ENCODE results near the gene BNC1. TPM values are rescaled to one million over a fixed set of nuclear protein-coding genes. Genes with fewer than 3 reads are reported as not detected.

The BNC1 gene
- total and polyA plus RNA-seq, 2 donors (not counting 1 experiment from before 2014, with no cell fraction given), result 5.7 to 14.2 TPM

- DNase-seq (ENCODE audit: low read depth in 2 of 2), result peak; percentile 97 to 99
- Histone ChIP-seq H3K79me2 (ENCODE audit: control insufficient read depth, insufficient read depth, low read length) (no peaks in the 10 kb centered on the region), H2AFZ (ENCODE audit: low read length) (no peak overlapping the region), H4K20me1 (ENCODE audit: control insufficient read depth, extremely low read depth, insufficient read depth, low read length) (no peaks in the 10 kb centered on the region), H3K27ac (ENCODE audit: insufficient read depth, low read length) (peak overlapping the region; percentile 70), H3K9me3 (ENCODE audit: control insufficient read depth, insufficient read depth, low read depth, low read length) (no peaks in the 10 kb centered on the region), H3K4me1 (ENCODE audit: control insufficient read depth, extremely low read depth, insufficient read depth, low read length) (peaks cover 24% of the 10 kb centered on the region), H3K4me2 (ENCODE audit: extremely low read depth, insufficient read depth, low read length) (peak overlapping the region; percentile 66), H3K4me3 (replicated peaks in 1 of 4; ENCODE audit: control extremely low read depth in 1 of 4, insufficient read depth in 1 of 4, low read depth in 3 of 4, low read length in 4 of 4) (no peak overlapping the region), H3K36me3 (ENCODE audit: control insufficient read depth, insufficient read depth, low read length) (no peaks in the 10 kb centered on the region), H3K27me3 (ENCODE audit: control insufficient read depth, insufficient read depth, low read length) (no peaks in the 10 kb centered on the region), H3K9ac (ENCODE audit: insufficient read depth, low read length) (no peak overlapping the region)
- TF ChIP-seq EZH2 (IDR thresholded peaks at IDR 0.05; ENCODE audit: low read length, missing control alignments), result no peak
- no peak for TF ChIP-seq CTCF (conservative IDR thresholded peaks at IDR 0.05 in 1 of 2, IDR thresholded peaks at IDR 0.05 in 1 of 2; ENCODE audit: low read depth in 1 of 2, low read length in 2 of 2)
Observed at GRCh38 chr15:83287541-83288027, 3.1 kb upstream of the BNC1 start.

- TF ChIP-seq EZH2 (IDR thresholded peaks at IDR 0.05; ENCODE audit: low read length, missing control alignments), result no peak
- TF ChIP-seq CTCF (conservative IDR thresholded peaks at IDR 0.05 in 1 of 2, IDR thresholded peaks at IDR 0.05 in 1 of 2; ENCODE audit: low read depth in 1 of 2, low read length in 2 of 2), result no peak
- peaks cover 4% of the 10 kb centered on the region for H3K79me2 ChIP-seq (ENCODE audit: control insufficient read depth, insufficient read depth, low read length)
- H2AFZ ChIP-seq (ENCODE audit: low read length), result no peak overlapping the region
- no peaks in the 10 kb centered on the region for H3K9me3 ChIP-seq (ENCODE audit: control insufficient read depth, insufficient read depth, low read depth, low read length)
- peak; percentile 58 to 95 for DNase-seq (ENCODE audit: low read depth in 2 of 2)
- peak overlapping the region; percentile 70 for H3K27ac ChIP-seq (ENCODE audit: insufficient read depth, low read length)
- H3K36me3 ChIP-seq (ENCODE audit: control insufficient read depth, insufficient read depth, low read length), result no peaks in the 10 kb centered on the region
- no peak overlapping the region for H3K4me3 ChIP-seq (replicated peaks in 1 of 4; ENCODE audit: control extremely low read depth in 1 of 4, insufficient read depth in 1 of 4, low read depth in 3 of 4, low read length in 4 of 4)
- H3K4me2 ChIP-seq (ENCODE audit: extremely low read depth, insufficient read depth, low read length), result no peak overlapping the region
- H4K20me1 ChIP-seq (ENCODE audit: control insufficient read depth, extremely low read depth, insufficient read depth, low read length), result peaks cover 2% of the 10 kb centered on the region
- H3K27me3 ChIP-seq (ENCODE audit: control insufficient read depth, insufficient read depth, low read length), result no peaks in the 10 kb centered on the region
- no peak overlapping the region for H3K9ac ChIP-seq (ENCODE audit: insufficient read depth, low read length)
- peaks cover 24% of the 10 kb centered on the region for H3K4me1 ChIP-seq (ENCODE audit: control insufficient read depth, extremely low read depth, insufficient read depth, low read length)
Observed at GRCh38 chr15:83285979-83286553, 1.6 kb upstream of the BNC1 start.

- Histone ChIP-seq H2AFZ (ENCODE audit: low read length) (no peak overlapping the region), H3K27me3 (ENCODE audit: control insufficient read depth, insufficient read depth, low read length) (no peaks in the 10 kb centered on the region), H3K4me3 (replicated peaks in 1 of 4; ENCODE audit: control extremely low read depth in 1 of 4, insufficient read depth in 1 of 4, low read depth in 3 of 4, low read length in 4 of 4) (peak overlapping the region in 1 of 4 experiments; percentile 49)
Observed at GRCh38 chr15:83285284-83285978, 967 bp upstream of the BNC1 start.

More at GRCh38 chr15:83285284-83285978, 967 bp upstream of the BNC1 start:
- no peak for DNase-seq (ENCODE audit: low read depth in 2 of 2)
- no peaks in the 10 kb centered on the region for H3K36me3 ChIP-seq (ENCODE audit: control insufficient read depth, insufficient read depth, low read length)
- TF ChIP-seq EZH2 (IDR thresholded peaks at IDR 0.05; ENCODE audit: low read length, missing control alignments), result no peak
- TF ChIP-seq CTCF (conservative IDR thresholded peaks at IDR 0.05 in 1 of 2, IDR thresholded peaks at IDR 0.05 in 1 of 2; ENCODE audit: low read depth in 1 of 2, low read length in 2 of 2), result no peak
- peak overlapping the region; percentile 70 for H3K27ac ChIP-seq (ENCODE audit: insufficient read depth, low read length)
- H3K4me1 ChIP-seq (ENCODE audit: control insufficient read depth, extremely low read depth, insufficient read depth, low read length), result peaks cover 24% of the 10 kb centered on the region
- peak overlapping the region; percentile 48 for H3K9ac ChIP-seq (ENCODE audit: insufficient read depth, low read length)
- no peaks in the 10 kb centered on the region for H3K9me3 ChIP-seq (ENCODE audit: control insufficient read depth, insufficient read depth, low read depth, low read length)
- peak overlapping the region; percentile 59 for H3K4me2 ChIP-seq (ENCODE audit: extremely low read depth, insufficient read depth, low read length)
- H3K79me2 ChIP-seq (ENCODE audit: control insufficient read depth, insufficient read depth, low read length), result peaks cover 4% of the 10 kb centered on the region
- peaks cover 2% of the 10 kb centered on the region for H4K20me1 ChIP-seq (ENCODE audit: control insufficient read depth, extremely low read depth, insufficient read depth, low read length)
